GM10248 (cell line): ENCODE measurements around the gene SMIM12.

ENCODE experiments used
- CTCF ChIA-PET: fragments of 300-600 bp; sonication (Branson Sonifier 250); formaldehyde crosslinking; extraction: SDS; loops from one replicate; lab custom pipeline; 2021; ENCODE audit warnings: antibody characterized with exemption; lab: Yijun Ruan, JAX
- POLR2A ChIA-PET: fragments of 350-650 bp; sonication (Branson Sonifier 250); formaldehyde crosslinking; extraction: SDS; loops from one replicate; lab custom pipeline; 2020; ENCODE audit warnings: antibody characterized with exemption; lab: Yijun Ruan, JAX
- DNase-seq: peaks from one replicate; pipeline ENCODE4 v3.0.0; 2012; ENCODE audit errors: extremely low spot score
- TF ChIP-seq, protein P1 (sequence below): IDR thresholded peaks from 2 replicates; pipeline ENCODE4 v1.5.1; 2012; ENCODE audit warnings: mild to moderate bottlenecking, low read depth; ENCODE audit errors: extremely low read depth, missing control alignments, control extremely low read depth

The SMIM12 gene

DNA sequence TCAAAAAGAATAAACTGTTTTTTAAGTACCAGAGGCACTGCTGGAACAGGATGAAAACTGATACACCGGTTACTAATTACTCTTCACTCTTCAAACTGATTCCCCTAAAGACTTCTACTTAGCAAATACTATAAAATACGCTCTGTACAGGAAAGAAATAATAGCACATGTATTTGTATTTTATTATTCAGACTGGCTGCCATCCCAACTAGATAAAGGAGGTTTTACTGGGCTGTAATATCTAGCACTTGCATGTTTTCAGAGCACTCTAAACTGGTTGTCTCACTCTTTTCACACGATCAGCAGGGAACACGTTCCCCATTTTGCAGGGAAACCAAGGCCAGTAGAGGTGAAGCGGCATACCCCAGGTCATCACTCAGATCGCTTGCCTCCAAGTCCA, 9.2 kb downstream of the SMIM12 start:
- POLR2A ChIA-PET = no interaction called here
- CTCF ChIA-PET = interaction anchor here (3.0 kb wide), 1 partner anchor 10 kb away, joined by 9 read pairs; the partner anchor contains the start of gene SMIM12
- TF ChIP-seq, protein P1, sequence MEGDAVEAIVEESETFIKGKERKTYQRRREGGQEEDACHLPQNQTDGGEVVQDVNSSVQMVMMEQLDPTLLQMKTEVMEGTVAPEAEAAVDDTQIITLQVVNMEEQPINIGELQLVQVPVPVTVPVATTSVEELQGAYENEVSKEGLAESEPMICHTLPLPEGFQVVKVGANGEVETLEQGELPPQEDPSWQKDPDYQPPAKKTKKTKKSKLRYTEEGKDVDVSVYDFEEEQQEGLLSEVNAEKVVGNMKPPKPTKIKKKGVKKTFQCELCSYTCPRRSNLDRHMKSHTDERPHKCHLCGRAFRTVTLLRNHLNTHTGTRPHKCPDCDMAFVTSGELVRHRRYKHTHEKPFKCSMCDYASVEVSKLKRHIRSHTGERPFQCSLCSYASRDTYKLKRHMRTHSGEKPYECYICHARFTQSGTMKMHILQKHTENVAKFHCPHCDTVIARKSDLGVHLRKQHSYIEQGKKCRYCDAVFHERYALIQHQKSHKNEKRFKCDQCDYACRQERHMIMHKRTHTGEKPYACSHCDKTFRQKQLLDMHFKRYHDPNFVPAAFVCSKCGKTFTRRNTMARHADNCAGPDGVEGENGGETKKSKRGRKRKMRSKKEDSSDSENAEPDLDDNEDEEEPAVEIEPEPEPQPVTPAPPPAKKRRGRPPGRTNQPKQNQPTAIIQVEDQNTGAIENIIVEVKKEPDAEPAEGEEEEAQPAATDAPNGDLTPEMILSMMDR = no peak
- DNase-seq = no peak

- POLR2A ChIA-PET = no interaction called here
- CTCF ChIA-PET = interaction anchor here (1.0 to 2.9 kb wide), 4 partner anchors 9 to 60 kb away, joined by 3 to 12 read pairs (median 7); partner anchors contain the start of gene SMIM12
- TF ChIP-seq, protein P1 = no peak
- DNase-seq = no peak
Observed at GRCh38 chr1:34847094-34847493, 12.5 kb downstream of the SMIM12 start.

- POLR2A ChIA-PET = interaction anchor here (0.5 kb wide), 1 partner anchor 1390 kb away, joined by 3 read pairs; no protein-coding TSS in a partner anchor
- TF ChIP-seq, protein P1 = no peak
- CTCF ChIA-PET = interaction anchor here (0.7 to 2.9 kb wide), 3 partner anchors 14 to 59 kb away, joined by 3 to 12 read pairs (median 9); partner anchors contain the start of gene SMIM12
- DNase-seq = no peak
Observed at GRCh38 chr1:34846265-34846664, 13.3 kb downstream of the SMIM12 start.

DNA sequence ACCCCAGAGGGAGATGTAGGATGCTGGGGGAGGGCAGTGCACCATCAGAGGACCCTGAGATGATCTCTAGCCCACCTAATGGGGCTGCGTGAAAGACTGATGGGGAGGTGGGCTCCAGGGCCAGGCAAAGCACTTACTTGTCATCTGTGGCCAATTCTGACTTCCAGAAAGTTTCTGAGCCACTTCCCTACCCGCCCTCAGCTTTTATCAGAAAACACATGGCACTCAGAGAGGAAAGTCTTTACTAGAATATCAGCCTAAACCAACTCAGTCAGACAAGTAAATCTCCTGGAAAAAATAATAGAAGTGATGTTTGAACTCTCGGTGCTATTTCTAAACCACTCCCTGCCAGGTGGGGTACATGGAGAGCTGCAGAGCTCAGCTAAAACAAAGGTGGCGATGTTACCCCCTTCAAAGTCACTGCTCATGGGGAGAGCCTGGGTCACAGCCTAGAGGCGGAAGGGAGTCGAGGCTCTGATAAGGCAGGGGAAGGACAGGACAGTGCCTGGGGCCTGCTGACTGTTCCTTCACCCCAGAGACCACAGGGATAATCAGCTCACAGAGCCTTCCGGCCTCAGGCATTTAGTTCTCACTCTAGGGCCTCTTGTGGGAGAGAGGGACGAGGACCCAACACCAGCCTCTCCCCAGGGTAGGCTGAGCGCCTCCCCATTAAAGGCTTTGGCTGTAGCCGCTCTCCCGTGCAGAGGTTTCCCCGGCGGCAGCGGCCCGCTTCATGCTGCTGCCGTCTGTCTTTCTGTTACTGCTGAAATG, 14.2 kb downstream of the SMIM12 start:
- no peak for DNase-seq
- TF ChIP-seq, protein P1 = no peak
- CTCF ChIA-PET = interaction anchor here (1.2 to 6.1 kb wide), 5 partner anchors 8 to 59 kb away, joined by 3 to 44 read pairs (median 4); partner anchors contain the start of gene SMIM12
- POLR2A ChIA-PET = no interaction called here

DNA sequence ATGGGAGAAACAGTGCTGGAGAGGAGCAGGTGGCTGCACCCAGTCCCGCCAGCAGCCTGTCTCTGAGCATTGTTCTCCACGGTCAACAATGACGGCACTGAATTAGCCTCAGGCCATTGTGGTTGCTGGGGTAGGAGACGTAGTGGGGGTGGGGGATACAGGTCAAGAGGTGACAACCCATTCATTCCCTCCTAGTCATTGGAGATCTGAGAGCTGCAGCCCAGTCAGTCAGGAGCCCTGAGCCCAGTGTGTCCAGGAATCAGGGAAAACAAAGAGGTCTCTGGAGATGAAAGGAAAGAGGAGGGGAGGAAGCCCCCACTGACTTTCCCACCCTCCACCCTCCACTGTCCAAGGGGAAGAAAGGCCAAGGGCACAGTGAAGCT, 15.3 kb downstream of the SMIM12 start:
- ChIA-PET CTCF (interaction anchor here (0.7 to 6.1 kb wide), 4 partner anchors 9 to 58 kb away, joined by 3 to 44 read pairs (median 4); no protein-coding TSS in a partner anchor), POLR2A (no interaction called here)
- DNase-seq = no peak
- TF ChIP-seq, protein P1 = no peak

DNA sequence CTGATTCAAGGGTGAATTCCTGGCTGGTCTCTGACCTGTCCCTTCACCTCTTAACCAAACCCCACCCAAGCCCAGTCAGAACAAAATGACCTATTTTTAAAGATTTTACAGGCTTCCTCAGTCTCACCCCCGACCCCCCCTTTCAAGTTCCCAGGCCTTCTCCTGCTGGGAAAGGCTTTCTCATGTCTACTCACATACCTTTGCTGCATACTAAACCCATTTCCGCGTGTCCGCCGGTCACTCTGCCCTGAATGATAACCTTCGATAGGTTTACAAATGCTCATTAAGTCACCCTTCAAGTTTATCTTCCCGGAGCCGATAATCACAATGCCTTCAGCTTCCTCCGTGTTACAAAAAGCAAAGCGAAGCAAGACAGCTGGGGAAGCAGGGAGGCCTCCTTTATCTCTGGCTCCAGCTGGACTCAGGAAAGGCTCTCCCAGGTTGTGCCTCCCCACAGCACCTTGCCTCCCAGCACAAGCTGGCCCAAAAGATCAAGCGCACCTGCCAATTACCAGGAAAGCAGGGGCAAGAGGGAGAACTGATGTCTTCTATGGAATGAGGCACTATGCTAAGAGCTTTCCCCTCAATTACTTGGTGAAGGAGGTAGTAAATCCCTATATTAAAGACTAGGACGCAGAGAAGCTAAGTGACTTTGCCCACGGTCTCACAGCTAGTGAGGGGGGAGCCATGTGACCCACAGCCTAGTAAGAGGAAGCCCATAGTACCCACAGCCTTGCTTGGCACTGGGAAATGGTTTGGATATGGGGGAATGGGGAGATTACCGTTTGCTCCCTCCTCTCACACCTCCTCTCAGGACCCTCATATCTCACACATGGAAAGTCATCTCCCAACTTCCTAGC, 15.9 kb downstream of the SMIM12 start:
- CTCF ChIA-PET = interaction anchor here (1.4 to 6.1 kb wide), 3 partner anchors 8 to 58 kb away, joined by 3 to 44 read pairs (median 4); no protein-coding TSS in a partner anchor
- TF ChIP-seq, protein P1 = no peak

More for the DNA sequence above, 15.9 kb downstream of the SMIM12 start:
- DNase-seq = no peak
- POLR2A ChIA-PET = no interaction called here
